Activated CD8-positive, alpha-beta T cell treated with anti-CD3 and anti-CD28 coated beads, Interleukin-2, amount 10 ng/mL, durations not matched to agents 7 days and 5 days (primary cell): Measurements from ENCODE around the gene ERVFRD-1. TPM values are rescaled to one million over a fixed set of nuclear protein-coding genes. Genes with fewer than 3 reads are reported as not detected.
"Not testable (repeated sequence)": the region's sequence is repeated elsewhere in the genome, so short reads cannot be mapped to it uniquely, and the experiment has no call there.

Source experiments
- ATAC-seq: fragments of 150-1000 bp; cut with Tn5 transposase; one replicate; pipeline ENCODE4 v1.10.0; 2021; ENCODE audit warnings: moderate library complexity
- CTCF ChIA-PET: fragments of 350-600 bp; sonication (Branson Sonifier 250); formaldehyde crosslinking; loops from one replicate; lab custom pipeline; 2021; ENCODE audit warnings: antibody characterized with exemption; lab: Charles Lee
- POLR2A ChIA-PET: fragments of 350-600 bp; sonication (Branson Sonifier 250); formaldehyde crosslinking; loops from one replicate; lab custom pipeline; 2021; ENCODE audit warnings: antibody characterized with exemption; lab: Charles Lee
- DNase-seq: peaks from one replicate; pipeline ENCODE4 v3.0.0-alpha.2; 2020
- H3K27ac Mint-ChIP-seq: one replicate; pipeline ENCODE4 v1.8.0; 2021; ENCODE audit warnings: mild to moderate bottlenecking, mixed read lengths
- H3K27me3 Mint-ChIP-seq: one replicate; pipeline ENCODE4 v1.8.0; 2021; ENCODE audit warnings: low read depth, mixed read lengths
- H3K36me3 Mint-ChIP-seq: one replicate; pipeline ENCODE4 v1.8.0; 2021; ENCODE audit warnings: low read depth, mixed read lengths
- H3K4me1 Mint-ChIP-seq: one replicate; pipeline ENCODE4 v1.8.0; 2021; ENCODE audit warnings: low read depth, mixed read lengths
- H3K4me3 Mint-ChIP-seq: one replicate; pipeline ENCODE4 v1.8.0; 2021; ENCODE audit warnings: mild to moderate bottlenecking, mixed read lengths
- H3K9me3 Mint-ChIP-seq: one replicate; pipeline ENCODE4 v1.8.0; 2022; ENCODE audit warnings: mixed read lengths; ENCODE audit not compliant: insufficient read depth
- total RNA-seq, 2 experiments: library from RNA; stranded (reverse); gene quantifications; one replicate each; pipeline ENCODE4 v1.2.3, GENCODE V29; 2021

Gene ERVFRD-1
- total RNA-seq, 2 experiments from 2014 or later: not detected

- no peak for ATAC-seq
- no peak for DNase-seq
- Mint-ChIP-seq H3K27ac (no peak overlapping the region), H3K4me1 (peaks cover 41% of the 10 kb centered on the region), H3K36me3 (peaks cover 41% of the 10 kb centered on the region), H3K9me3 (peaks cover 9% of the 10 kb centered on the region), H3K27me3 (no peaks in the 10 kb centered on the region), H3K4me3 (no peak overlapping the region)
- ChIA-PET CTCF (interaction anchor here (0.8 kb wide), 1 partner anchor 399 kb away, joined by 3 read pairs; no protein-coding TSS in a partner anchor), POLR2A (interaction anchor here (0.7 kb wide), 1 partner anchor 25 kb away, joined by 3 read pairs; no protein-coding TSS in a partner anchor)
These were observed 13.5 kb downstream of the ERVFRD-1 start for GRCh38 chr6:11098004-11098403.

GRCh38 chr6:11097476-11097875, 14.0 kb downstream of the ERVFRD-1 start:
- Mint-ChIP-seq H3K36me3 (peaks cover 39% of the 10 kb centered on the region), H3K4me3 (no peak overlapping the region), H3K4me1 (peaks cover 41% of the 10 kb centered on the region), H3K27me3 (no peaks in the 10 kb centered on the region), H3K27ac (no peak overlapping the region), H3K9me3 (peaks cover 9% of the 10 kb centered on the region)
- ChIA-PET CTCF (interaction anchor here (0.8 kb wide), 1 partner anchor 399 kb away, joined by 3 read pairs; no protein-coding TSS in a partner anchor), POLR2A (no interaction called here)
- ATAC-seq: no peak
- no peak for DNase-seq

GRCh38 chr6:11096109-11096508, 15.4 kb downstream of the ERVFRD-1 start:
- Mint-ChIP-seq H3K27me3 (no peaks in the 10 kb centered on the region), H3K9me3 (peaks cover 5% of the 10 kb centered on the region), H3K27ac (no peak overlapping the region), H3K4me1 (peaks cover 38% of the 10 kb centered on the region), H3K36me3 (peaks cover 32% of the 10 kb centered on the region), H3K4me3 (no peak overlapping the region)
- ChIA-PET CTCF (interaction anchor here (0.7 to 1.9 kb wide), 3 partner anchors 58 to 480 kb away, joined by 3 to 7 read pairs (median 3); no protein-coding TSS in a partner anchor), POLR2A (no interaction called here)
- DNase-seq (no peak), ATAC-seq (no peak)

GRCh38 chr6:11094941-11095340, 16.6 kb downstream of the ERVFRD-1 start:
- peak overlapping the region; percentile 95 for H3K27ac Mint-ChIP-seq
- no peak for DNase-seq
- ChIA-PET CTCF (interaction anchor here (0.7 to 1.9 kb wide), 5 partner anchors 15 to 480 kb away, joined by 3 to 7 read pairs (median 3); no protein-coding TSS in a partner anchor), POLR2A (interaction anchor here (1.0 kb wide), 1 partner anchor 282 kb away, joined by 3 read pairs; no protein-coding TSS in a partner anchor)
- H3K4me3 Mint-ChIP-seq: peak overlapping the region; percentile 93
- peaks cover 33% of the 10 kb centered on the region for H3K4me1 Mint-ChIP-seq
- ATAC-seq: no peak
- no peaks in the 10 kb centered on the region for H3K27me3 Mint-ChIP-seq
- no peaks in the 10 kb centered on the region for H3K9me3 Mint-ChIP-seq
- H3K36me3 Mint-ChIP-seq: peaks cover 22% of the 10 kb centered on the region

- Mint-ChIP-seq H3K4me3 (peak overlapping the region; percentile 93), H3K4me1 (peaks cover 29% of the 10 kb centered on the region), H3K27me3 (no peaks in the 10 kb centered on the region), H3K9me3 (no peaks in the 10 kb centered on the region), H3K27ac (peak overlapping the region; percentile 95), H3K36me3 (peaks cover 17% of the 10 kb centered on the region)
- DNase-seq (peak; percentile 65), ATAC-seq (peak; percentile 38)
- ChIA-PET POLR2A (interaction anchor here (1.0 kb wide), 1 partner anchor 282 kb away, joined by 3 read pairs; no protein-coding TSS in a partner anchor), CTCF (interaction anchor here (0.7 to 1.9 kb wide), 4 partner anchors 14 to 481 kb away, joined by 3 to 7 read pairs (median 4); no protein-coding TSS in a partner anchor)
These were observed 17.1 kb downstream of the ERVFRD-1 start for GRCh38 chr6:11094411-11094851.

GRCh38 chr6:11093626-11094410, 17.7 kb downstream of the ERVFRD-1 start, which contains the start of gene SMIM13:
Gene SMIM13, plus strand, starts transcription at chr6:11093834. Its CDS starts 480 bp downstream, at chr6:11094314.
- peak within 1 kb of the TSS; percentile 97 for H3K27ac Mint-ChIP-seq
- H3K4me3 Mint-ChIP-seq: peak within 1 kb of the TSS; percentile 96
- H3K4me1 Mint-ChIP-seq: peaks cover 29% of the 10 kb centered on the region
- no peaks in the 10 kb centered on the region for H3K9me3 Mint-ChIP-seq
- H3K36me3 Mint-ChIP-seq: peaks cover 13% of the 10 kb centered on the region
- H3K27me3 Mint-ChIP-seq: no peaks in the 10 kb centered on the region
- peak; percentile 93 for ATAC-seq
- peak; percentile 97 for DNase-seq
- POLR2A ChIA-PET: interaction anchor here (0.8 to 1.5 kb wide), 2 partner anchors 10 to 12 kb away, joined by 4 read pairs; no protein-coding TSS in a partner anchor
- CTCF ChIA-PET: interaction anchor here (0.6 to 1.9 kb wide), 9 partner anchors 9 to 403 kb away, joined by 3 to 7 read pairs (median 4); no protein-coding TSS in a partner anchor

GRCh38 chr6:11093376-11093625, 18.2 kb downstream of the ERVFRD-1 start:
- DNase-seq (no peak), ATAC-seq (peak; percentile 25)
- no peaks in the 10 kb centered on the region for H3K27me3 Mint-ChIP-seq
- peak overlapping the region; percentile 96 for H3K4me3 Mint-ChIP-seq
- ChIA-PET POLR2A (interaction anchor here (0.8 to 1.5 kb wide), 2 partner anchors 9 to 13 kb away, joined by 4 read pairs; no protein-coding TSS in a partner anchor), CTCF (interaction anchor here (0.6 to 1.4 kb wide), 7 partner anchors 8 to 403 kb away, joined by 3 to 6 read pairs (median 4); no protein-coding TSS in a partner anchor)
- no peaks in the 10 kb centered on the region for H3K9me3 Mint-ChIP-seq
- peaks cover 29% of the 10 kb centered on the region for H3K4me1 Mint-ChIP-seq
- H3K36me3 Mint-ChIP-seq: peaks cover 12% of the 10 kb centered on the region
- H3K27ac Mint-ChIP-seq: peak overlapping the region; percentile 97

GRCh38 chr6:11092668-11093375, 18.7 kb downstream of the ERVFRD-1 start:
- DNase-seq (peak; percentile 59), ATAC-seq (peak; percentile 14)
- H3K36me3 Mint-ChIP-seq: peaks cover 8% of the 10 kb centered on the region
- H3K27ac Mint-ChIP-seq: peak overlapping the region; percentile 97
- ChIA-PET POLR2A (interaction anchor here (1.5 kb wide), 1 partner anchor 9 kb away, joined by 4 read pairs; no protein-coding TSS in a partner anchor), CTCF (interaction anchor here (0.6 to 1.4 kb wide), 7 partner anchors 8 to 403 kb away, joined by 3 to 6 read pairs (median 4); no protein-coding TSS in a partner anchor)
- H3K4me1 Mint-ChIP-seq: peaks cover 29% of the 10 kb centered on the region
- H3K27me3 Mint-ChIP-seq: no peaks in the 10 kb centered on the region
- H3K9me3 Mint-ChIP-seq: no peaks in the 10 kb centered on the region
- H3K4me3 Mint-ChIP-seq: peak overlapping the region; percentile 96

- DNase-seq, H3K36me3 Mint-ChIP-seq, H3K27ac Mint-ChIP-seq, ATAC-seq, H3K9me3 Mint-ChIP-seq, H3K4me3 Mint-ChIP-seq, H3K27me3 Mint-ChIP-seq, POLR2A ChIA-PET: not testable (repeated sequence)
- CTCF ChIA-PET: interaction anchor here (0.9 kb wide), 1 partner anchor 22 kb away, joined by 3 read pairs; no protein-coding TSS in a partner anchor
- peaks cover 25% of the 10 kb centered on the region for H3K4me1 Mint-ChIP-seq
These were observed 20.4 kb downstream of the ERVFRD-1 start for GRCh38 chr6:11091141-11091540.

- Mint-ChIP-seq H3K9me3 (no peaks in the 10 kb centered on the region), H3K4me3 (no peak overlapping the region), H3K27ac (no peak overlapping the region), H3K36me3 (no peaks in the 10 kb centered on the region), H3K27me3 (no peaks in the 10 kb centered on the region), H3K4me1 (peaks cover 11% of the 10 kb centered on the region)
- ChIA-PET POLR2A (no interaction called here), CTCF (no interaction called here)
- DNase-seq (no peak), ATAC-seq (no peak)
These were observed 21.8 kb downstream of the ERVFRD-1 start for GRCh38 chr6:11089695-11090094.

GRCh38 chr6:11087141-11087812, 24.2 kb downstream of the ERVFRD-1 start:
- DNase-seq, CTCF ChIA-PET, H3K4me1 Mint-ChIP-seq, H3K27me3 Mint-ChIP-seq, POLR2A ChIA-PET, H3K4me3 Mint-ChIP-seq, H3K27ac Mint-ChIP-seq, H3K36me3 Mint-ChIP-seq, ATAC-seq, H3K9me3 Mint-ChIP-seq: not testable (repeated sequence)
